DLD1 (cell line): Measurements from ENCODE around the gene DTNB.
"Not testable (repeated sequence)": the region's sequence is repeated elsewhere in the genome, so short reads cannot be mapped to it uniquely, and the experiment has no call there.

Source experiments
- in situ Hi-C: cut with HindIII; loops from 2 replicates; pipeline ENCODE4 v1.10.0; 2017; ENCODE audit warnings: low sequenced_read_pairs

DTNB gene

GRCh38 chr2:25549571-25549970 lies 123.8 kb downstream of the DTNB start:
- in situ Hi-C loops: not testable (repeated sequence)

DNA sequence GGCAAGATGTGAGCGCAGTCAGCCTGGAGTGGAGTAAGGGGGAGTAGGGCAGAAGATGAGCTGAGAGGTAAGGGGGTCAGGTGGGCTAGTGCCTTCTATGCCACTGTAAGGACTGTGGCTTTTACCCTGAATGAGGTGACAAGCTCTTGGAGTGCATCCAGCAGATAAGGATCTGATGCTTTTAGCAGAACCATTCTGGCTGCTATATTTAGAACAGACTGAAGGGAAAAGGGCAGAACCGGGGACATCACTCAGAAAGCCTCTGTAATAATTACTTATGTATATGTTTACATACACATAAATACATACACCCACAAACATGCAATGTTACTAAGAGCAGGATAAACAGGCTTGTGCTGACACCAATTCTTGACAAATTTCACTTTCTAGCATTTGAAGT lies 124.8 kb downstream of the DTNB start:
- in situ Hi-C loops: no loop called here

DNA sequence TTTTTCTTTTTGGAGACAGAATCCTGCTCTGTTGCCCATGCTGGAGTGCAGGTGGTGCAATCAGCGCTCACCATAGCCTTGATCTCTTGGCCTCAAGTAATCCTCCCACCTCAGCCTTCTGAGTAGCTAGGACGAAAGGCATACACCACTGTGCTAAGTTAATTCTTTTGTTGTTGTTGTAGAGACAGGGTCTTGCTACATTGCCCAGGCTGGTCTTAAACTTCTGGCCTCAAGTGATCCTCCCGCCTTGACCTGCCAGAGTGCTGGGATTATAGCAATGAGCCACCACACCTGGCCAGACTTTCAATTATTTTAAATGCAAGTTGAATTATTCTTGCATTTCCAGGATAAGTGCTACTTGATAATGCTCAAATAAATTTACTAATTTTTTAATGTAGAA lies 126.5 kb downstream of the DTNB start:
- in situ Hi-C loops: no loop called here

- in situ Hi-C loops: no loop called here
Measured at GRCh38 chr2:25545899-25546298, 127.5 kb downstream of the DTNB start.

DNA sequence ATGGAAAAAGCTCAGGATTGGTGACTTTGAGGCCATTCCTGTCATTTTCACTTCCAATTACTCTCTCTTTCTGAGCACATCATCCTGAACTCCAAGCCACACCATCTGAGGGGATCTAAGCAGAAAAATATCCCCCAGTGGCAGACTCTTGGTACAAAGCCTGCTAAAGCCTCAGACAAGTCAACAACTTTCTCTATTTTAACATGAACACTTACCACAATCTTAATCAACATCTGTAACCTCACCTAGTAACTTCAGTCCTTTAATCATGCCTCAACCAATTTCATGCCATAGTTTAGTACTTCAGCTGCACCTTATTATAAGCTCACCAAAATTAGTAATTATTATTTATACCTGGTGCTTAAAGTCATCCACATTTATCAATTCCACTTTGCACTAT lies 128.9 kb downstream of the DTNB start:
- in situ Hi-C loops: no loop called here

DNA sequence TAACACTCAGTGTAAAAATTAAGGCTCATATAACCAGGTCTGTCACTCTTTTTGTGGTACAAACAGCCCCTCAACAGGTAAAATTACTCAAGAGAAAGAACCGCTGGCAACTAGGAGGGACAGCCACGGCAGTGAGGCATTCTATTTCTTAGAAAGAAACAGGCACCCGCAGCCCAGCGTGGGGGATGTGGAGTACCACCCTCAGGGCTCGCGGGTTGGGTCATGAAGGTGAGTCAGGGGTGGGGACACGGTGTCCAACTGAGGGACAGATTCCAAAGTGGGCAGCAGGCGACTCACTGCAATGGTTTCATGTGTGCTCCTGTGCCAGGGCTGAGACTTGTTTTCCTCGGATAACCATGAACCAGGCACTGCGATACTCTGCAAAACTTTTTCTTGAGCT lies 129.4 kb downstream of the DTNB start:
- in situ Hi-C loops: no loop called here

DNA sequence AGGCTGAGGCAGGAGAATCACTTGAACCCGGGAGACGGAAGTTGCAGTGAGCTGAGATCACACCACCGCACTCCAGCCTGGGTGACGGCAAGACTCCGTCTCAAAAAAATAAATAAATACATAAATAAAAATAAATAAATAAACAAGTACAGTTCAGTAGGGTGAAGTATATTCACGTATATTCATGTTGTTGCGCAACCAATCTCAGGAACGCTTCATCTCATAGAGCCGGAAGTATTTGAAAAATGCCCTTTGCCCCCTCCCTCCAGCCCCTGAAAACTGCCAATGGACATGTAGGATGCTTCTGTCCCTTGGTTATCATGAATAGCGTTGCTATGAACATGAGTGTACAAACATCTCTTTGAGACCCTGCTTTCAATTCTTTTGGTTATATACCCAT lies 132.0 kb downstream of the DTNB start:
- in situ Hi-C loops: no loop called here

DNA sequence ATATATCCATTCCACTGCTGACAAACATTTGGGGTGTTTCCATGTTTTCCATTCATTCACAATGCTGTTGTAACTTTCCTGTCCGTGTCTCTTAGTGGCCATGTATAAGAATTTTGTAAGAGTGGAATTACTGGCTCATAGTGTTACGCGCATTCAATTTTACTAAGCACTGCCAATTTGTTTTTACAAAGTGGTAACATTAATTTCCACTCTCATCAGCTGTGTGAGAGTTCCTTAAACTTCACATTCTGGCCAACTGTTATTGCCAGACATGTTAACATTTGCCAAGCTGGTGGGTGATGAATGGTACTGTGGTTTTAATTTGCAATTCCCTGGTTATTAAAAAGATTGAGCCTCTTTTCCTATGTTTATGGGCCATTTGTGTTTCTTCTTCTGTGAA lies 134.2 kb downstream of the DTNB start:
- in situ Hi-C loops: no loop called here

GRCh38 chr2:25537526-25537925 lies 135.9 kb downstream of the DTNB start:
- in situ Hi-C loops: no loop called here

DNA sequence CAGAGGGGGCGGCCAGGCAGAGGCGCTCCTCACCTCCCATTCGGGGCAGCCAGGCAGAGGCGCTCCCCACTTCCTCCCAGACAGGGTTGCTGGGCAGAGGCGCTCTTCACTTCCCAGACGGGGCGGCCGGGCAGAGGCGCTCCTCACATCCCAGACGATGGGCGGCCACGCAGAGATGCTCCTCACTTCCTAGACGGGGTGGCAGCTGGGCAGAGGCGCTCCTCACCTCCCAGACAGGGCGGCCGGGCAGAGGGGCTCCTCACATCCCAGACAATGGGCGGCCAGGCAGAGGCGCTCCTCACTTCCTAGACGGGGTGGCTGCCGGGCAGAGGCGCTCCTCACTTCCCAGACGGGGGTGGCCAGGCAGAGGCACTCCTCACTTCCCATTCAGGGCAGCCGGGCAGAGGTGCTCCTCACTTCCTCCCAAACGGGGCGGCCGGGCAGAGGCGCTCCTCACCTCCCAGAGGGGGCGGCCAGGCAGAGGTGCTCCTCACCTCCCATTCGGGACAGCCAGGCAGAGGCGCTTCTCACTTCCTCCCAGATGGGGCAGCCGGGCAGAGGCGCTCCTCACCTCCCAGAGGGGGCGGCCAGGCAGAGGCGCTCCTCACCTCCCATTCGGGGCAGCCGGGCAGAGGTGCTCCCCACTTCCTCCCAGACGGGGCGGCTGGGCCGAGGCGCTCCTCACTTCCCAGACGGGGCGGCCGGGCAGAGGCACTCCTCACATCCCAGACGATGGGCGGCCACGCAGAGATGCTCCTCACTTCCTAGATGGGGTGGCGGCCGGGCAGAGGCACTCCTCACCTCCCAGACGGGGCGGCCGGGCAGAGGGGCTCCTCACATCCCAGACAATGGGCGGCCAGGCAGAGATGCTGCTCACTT lies 137.7 kb downstream of the DTNB start:
- in situ Hi-C loops: not testable (repeated sequence)

- in situ Hi-C loops: not testable (repeated sequence)
Measured at GRCh38 chr2:25534937-25535336, 138.4 kb downstream of the DTNB start.

GRCh38 chr2:25534455-25534854 lies 138.9 kb downstream of the DTNB start:
- in situ Hi-C loops: no loop called here

DNA sequence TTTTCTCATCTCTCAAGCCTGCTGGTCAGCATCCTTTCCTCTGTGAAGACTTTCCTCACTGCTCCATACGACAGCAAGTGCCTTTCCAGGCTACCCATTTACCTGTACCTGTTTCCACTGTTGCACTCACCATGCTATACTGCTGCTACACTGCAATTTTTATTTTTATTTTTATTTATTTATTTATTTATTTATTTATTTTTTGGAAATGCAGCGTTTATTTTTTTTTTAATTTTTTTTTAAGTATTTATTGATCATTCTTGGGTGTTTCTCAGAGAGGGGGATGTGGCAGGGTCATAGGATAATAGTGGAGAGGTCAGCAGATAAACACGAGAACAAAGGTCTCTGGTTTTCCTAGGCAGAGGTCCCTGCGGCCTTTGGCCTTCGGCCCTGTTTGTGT lies 139.6 kb downstream of the DTNB start:
- in situ Hi-C loops: not testable (repeated sequence)

DNA sequence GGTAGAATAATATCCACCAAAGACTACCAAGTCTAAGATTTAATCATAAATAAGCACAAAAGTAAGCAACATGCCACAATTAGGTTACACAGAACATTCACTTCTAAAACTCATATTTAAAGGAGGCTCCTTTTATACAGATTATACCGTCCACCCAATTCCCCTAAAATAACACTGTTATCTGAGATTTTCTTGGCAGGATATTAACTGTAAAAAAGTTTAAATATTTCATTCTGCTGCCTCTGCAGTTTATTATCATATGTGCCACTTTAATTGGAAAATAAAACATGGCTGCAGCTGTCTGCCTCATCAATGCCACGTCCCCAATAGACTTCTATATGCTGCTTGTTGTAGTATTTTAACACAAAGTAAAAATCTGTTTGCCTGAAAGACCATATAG lies 140.9 kb downstream of the DTNB start:
- in situ Hi-C loops: no loop called here

DNA sequence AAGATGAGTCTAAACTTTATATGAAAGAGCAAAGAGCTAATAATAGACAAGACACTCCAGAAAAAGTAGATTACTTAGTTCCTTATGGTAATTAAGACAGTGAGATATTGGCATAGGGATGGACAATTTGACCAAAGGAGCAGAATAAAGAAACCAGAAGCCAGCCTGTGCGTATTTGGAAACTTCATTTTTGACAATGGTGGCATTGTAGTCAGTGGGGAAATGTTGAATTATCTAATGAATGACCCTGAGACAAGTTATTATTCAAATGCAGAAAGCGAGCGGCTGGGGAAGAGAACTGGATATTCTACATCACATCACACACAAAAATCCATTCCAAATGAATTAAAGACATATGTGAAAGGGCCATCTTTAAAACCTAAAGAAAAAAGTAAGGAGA lies 144.3 kb downstream of the DTNB start:
- in situ Hi-C loops: no loop called here

GRCh38 chr2:25528173-25528572 lies 145.2 kb downstream of the DTNB start:
- in situ Hi-C loops: no loop called here

GRCh38 chr2:25524507-25524906 lies 148.9 kb downstream of the DTNB start:
- in situ Hi-C loops: no loop called here

DNA sequence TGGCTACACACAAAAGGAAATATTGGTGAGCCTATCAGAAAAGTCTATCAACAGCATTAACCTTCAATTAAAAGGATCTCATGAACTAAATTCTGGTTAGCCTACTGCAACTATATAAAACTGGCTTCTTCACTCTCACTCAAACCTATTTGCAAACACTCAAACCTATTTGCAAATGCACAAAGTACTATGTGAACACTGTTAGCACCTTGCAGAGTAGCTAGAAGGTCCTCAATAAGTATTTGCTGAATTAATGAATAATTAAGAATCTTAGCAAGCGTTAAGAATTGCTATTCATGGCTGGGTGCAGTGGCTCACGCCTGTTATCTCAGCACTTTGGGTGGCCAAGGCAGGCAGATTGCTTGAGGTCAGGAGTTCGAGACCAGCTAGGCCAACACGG lies 150.3 kb downstream of the DTNB start:
- in situ Hi-C loops: no loop called here

GRCh38 chr2:25521665-25522387 lies 151.6 kb downstream of the DTNB start:
- in situ Hi-C loops: no loop called here

DNA sequence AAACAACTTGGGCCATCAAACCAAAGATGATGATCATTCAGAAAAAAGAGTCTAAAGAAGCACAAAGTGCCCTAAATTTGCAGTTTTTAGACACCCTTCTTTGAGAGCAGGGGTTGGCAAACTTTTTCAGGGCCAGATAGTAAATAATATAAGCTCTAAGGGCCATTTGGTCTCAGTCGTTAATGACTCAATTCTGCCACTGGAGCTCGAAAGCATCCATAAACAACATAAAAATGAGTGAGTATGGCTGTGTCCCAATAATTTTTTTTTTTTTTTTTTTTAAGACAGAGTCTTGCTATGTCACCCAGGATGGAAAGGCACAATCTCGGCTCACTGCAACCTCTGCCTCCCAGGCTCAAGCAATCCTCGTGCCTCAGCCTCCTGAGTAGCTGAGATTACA lies 152.3 kb downstream of the DTNB start:
- in situ Hi-C loops: no loop called here

DNA sequence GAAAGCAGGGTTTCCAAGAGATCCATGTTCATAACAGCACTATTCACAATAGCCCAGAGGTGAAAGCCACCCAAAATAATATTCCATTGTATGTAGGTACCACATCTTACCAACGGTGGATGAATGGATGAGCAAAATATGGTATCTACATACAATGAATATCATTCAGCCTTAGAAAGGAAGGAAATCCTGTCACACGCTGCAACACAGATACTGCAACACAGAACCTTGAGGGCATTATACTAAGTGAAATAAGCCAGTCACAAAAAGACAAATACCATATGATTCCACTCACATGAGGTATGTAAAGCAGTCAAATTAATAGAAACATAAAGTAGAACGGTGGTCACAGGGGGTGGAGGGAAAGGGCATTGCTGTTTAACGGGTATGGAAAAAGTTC lies 155.7 kb downstream of the DTNB start:
- in situ Hi-C loops: no loop called here

- in situ Hi-C loops: no loop called here
Measured at GRCh38 chr2:25514043-25514637, 159.2 kb downstream of the DTNB start.
